HCT116 (cell line): ENCODE results near the gene RWDD3. TPM values are rescaled to one million over a fixed set of nuclear protein-coding genes. Genes with fewer than 3 reads are reported as not detected.

Source experiments
- ATAC-seq: fragments of 200-7000 bp; cut with Tn5 transposase; 2 replicates; pipeline ENCODE4 v1.9.1; 2020; ENCODE audit warnings: mild to moderate bottlenecking, moderate library complexity
- BruUV-seq: library from RNA; stranded (reverse); fragments of 400-500 nt; replicated peaks from 2 replicates; lab custom pipeline; 2021; lab: Mats Ljungman, UMichigan
- CTCF ChIA-PET: fragments of 300-600 bp; sonication (Branson Sonifier 250); formaldehyde crosslinking; loops from one replicate; lab custom pipeline; 2021; ENCODE audit warnings: antibody characterized with exemption; lab: Charles Lee
- POLR2A ChIA-PET: fragments of 300-600, 350-600 bp; sonication (Branson Sonifier 250); formaldehyde crosslinking; loops from one replicate; lab custom pipeline; 2021; ENCODE audit warnings: antibody characterized with exemption; lab: Charles Lee
- RAD21 ChIA-PET, 2 experiments: fragments of 300-600 bp; sonication (Branson Sonifier 250); formaldehyde crosslinking; loops; one replicate each; lab custom pipeline; 2023; ENCODE audit warnings: low total read pairs in 2 of 2; ENCODE audit not compliant: uncharacterized antibody in 2 of 2, unreplicated experiment in 2 of 2, low non-redundant PET in 1 of 2; lab: Charles Lee
- DNase-seq: peaks from one replicate; pipeline ENCODE4 v3.0.0-alpha.2; 2010; ENCODE audit warnings: low read depth, low spot score
- H2AFZ ChIP-seq: fragments of 200-600 bp; shearing (Covaris generic), sonication (generic); 2 replicates; pipeline ENCODE4 v1.6.1; 2017; ENCODE audit warnings: low read depth, mixed run types, mixed read lengths, antibody characterized with exemption, low read length; ENCODE audit not compliant: poor library complexity, severe bottlenecking
- H3K27ac ChIP-seq: 2 replicates; pipeline ENCODE4 v1.5.1; 2012; ENCODE audit warnings: low read depth, low read length
- H3K27me3 ChIP-seq: fragments of 200-600 bp; sonication (generic); 2 replicates; pipeline ENCODE4 v1.6.1; 2016; ENCODE audit warnings: mixed run types, low read length, mixed read lengths; ENCODE audit not compliant: insufficient read depth
- H3K36me3 ChIP-seq, 2 experiments: fragments of 200-500 bp in 1 of 2; fragments of 200-600 bp in 1 of 2; sonication (Bioruptor generic) in 1 of 2; sonication (generic) in 1 of 2; 2 replicates each; pipeline versions ENCODE4 v1.5.1 to v1.6.1; 2014 to 2016; ENCODE audit warnings: low read length in 2 of 2, inconsistent platforms in 1 of 2, mixed read lengths in 1 of 2, mixed run types in 1 of 2; ENCODE audit not compliant: insufficient read depth in 2 of 2, control insufficient read depth in 1 of 2
- H3K4me1 ChIP-seq, 2 experiments: fragments of 200-600 bp in 1 of 2; sonication (generic) in 1 of 2; 2 replicates each; pipeline versions ENCODE4 v1.5.1 to v1.6.1; 2012 to 2017; ENCODE audit warnings: low read length in 2 of 2, inconsistent platforms in 1 of 2, mild to moderate bottlenecking in 1 of 2, mixed read lengths in 1 of 2, mixed run types in 1 of 2, moderate library complexity in 1 of 2; ENCODE audit not compliant: insufficient read depth in 2 of 2, control insufficient read depth in 1 of 2
- H3K4me2 ChIP-seq: fragments of 200-600 bp; sonication (generic); 2 replicates; pipeline ENCODE4 v1.6.1; 2017; ENCODE audit warnings: mixed run types, low read length, mixed read lengths
- H3K4me3 ChIP-seq, 2 experiments: fragments of 200-600 bp in 1 of 2; sonication (generic) in 1 of 2; replicated peaks in 1 of 2; 2 replicates each; pipeline ENCODE4 v1.5.1; 2011 to 2016; ENCODE audit warnings: low read length in 2 of 2, control low read depth in 1 of 2, low read depth in 1 of 2, mild to moderate bottlenecking in 1 of 2, mixed read lengths in 1 of 2, mixed run types in 1 of 2
- H3K79me2 ChIP-seq: fragments of 200-600 bp; sonication (generic); 2 replicates; pipeline ENCODE4 v1.6.1; 2017; ENCODE audit warnings: mild to moderate bottlenecking, mixed run types, low read length, moderate library complexity, mixed read lengths; ENCODE audit not compliant: insufficient read depth
- H3K9ac ChIP-seq: fragments of 200-600 bp; sonication (generic); 2 replicates; pipeline ENCODE4 v1.6.1; 2016; ENCODE audit warnings: low read length, mixed read lengths
- H3K9me2 ChIP-seq: fragments of 200-600 bp; sonication (generic), shearing (Covaris generic); 2 replicates; pipeline ENCODE4 v1.6.1; 2017; ENCODE audit warnings: mixed run types, mild to moderate bottlenecking, moderate library complexity; ENCODE audit not compliant: insufficient read depth
- H3K9me3 ChIP-seq, 2 experiments: fragments of 200-500 bp in 1 of 2; fragments of 200-600 bp in 1 of 2; sonication (Bioruptor generic) in 1 of 2; sonication (generic) in 1 of 2; 2 replicates each; pipeline ENCODE4 v1.6.1; 2014 to 2017; ENCODE audit warnings: low read length in 2 of 2, mixed read lengths in 2 of 2, inconsistent platforms in 1 of 2, low read depth in 1 of 2, mild to moderate bottlenecking in 1 of 2, mixed run types in 1 of 2, moderate library complexity in 1 of 2; ENCODE audit not compliant: control insufficient read depth in 1 of 2, insufficient read depth in 1 of 2
- H4K20me1 ChIP-seq: fragments of 200-600 bp; sonication (generic), shearing (Covaris generic); 2 replicates; pipeline ENCODE4 v1.6.1; 2017; ENCODE audit warnings: mixed run types, mild to moderate bottlenecking, moderate library complexity; ENCODE audit not compliant: insufficient read depth
- CTCF ChIP-seq, 3 experiments: fragments of 200-600 bp in 1 of 3; sonication (generic) in 1 of 3; IDR thresholded peaks in 2 of 3; conservative IDR thresholded peaks in 1 of 3; 2 replicates each; pipeline ENCODE4 v1.5.1; 2012 to 2017; ENCODE audit warnings: low read depth in 2 of 3, low read length in 2 of 3, antibody characterized with exemption in 1 of 3, borderline replicate concordance in 1 of 3, control low read depth in 1 of 3, mild to moderate bottlenecking in 1 of 3, mixed read lengths in 1 of 3, mixed run types in 1 of 3, moderate library complexity in 1 of 3; ENCODE audit not compliant: insufficient read depth in 1 of 3
- ELF1 ChIP-seq: IDR thresholded peaks from 2 replicates; pipeline ENCODE4 v1.6.1; 2012; ENCODE audit warnings: low read depth, borderline replicate concordance
- EZH2phosphoT487 ChIP-seq: fragments of 200-600 bp; IDR thresholded peaks from 2 replicates; pipeline ENCODE4 v1.6.1; 2018; ENCODE audit warnings: antibody characterized with exemption, borderline replicate concordance
- FOSL1 ChIP-seq: IDR thresholded peaks from 2 replicates; pipeline ENCODE4 v1.6.1; 2012; ENCODE audit warnings: low read depth
- JUND ChIP-seq: IDR thresholded peaks from 2 replicates; pipeline ENCODE4 v1.6.1; 2012
- MAX ChIP-seq: IDR thresholded peaks from 2 replicates; pipeline ENCODE4 v1.6.1; 2012
- SP1 ChIP-seq: IDR thresholded peaks from 2 replicates; pipeline ENCODE4 v1.6.1; 2012; ENCODE audit warnings: low read depth
- SRF ChIP-seq: IDR thresholded peaks from 2 replicates; pipeline ENCODE4 v1.6.1; 2012; ENCODE audit warnings: low read depth
- TCF7L2 ChIP-seq: IDR thresholded peaks from 2 replicates; pipeline ENCODE4 v1.7.0; 2011; ENCODE audit warnings: borderline replicate concordance, inconsistent platforms; ENCODE audit not compliant: insufficient read depth, insufficient read length; ENCODE audit errors: extremely low read depth
- YY1 ChIP-seq: IDR thresholded peaks from 2 replicates; pipeline ENCODE4 v1.6.1; 2011; ENCODE audit warnings: low read length, low read depth, moderate library complexity, mild to moderate bottlenecking; ENCODE audit not compliant: insufficient replicate concordance; ENCODE audit errors: extremely low read depth
- ZNF274 ChIP-seq: fragments of 200-500 bp; sonication (Bioruptor generic); IDR thresholded peaks from 2 replicates; pipeline ENCODE4 v1.6.1; 2014; ENCODE audit warnings: mild to moderate bottlenecking, low read depth, low read length, inconsistent platforms
- intact Hi-C: fragments of 100-400 bp; cut with micrococcal nuclease; formaldehyde crosslinking; loops from 2 replicates; pipeline ENCODE4 v1.10.0; 2022
- total RNA-seq: library from RNA; stranded (reverse); gene quantifications from one replicate; pipeline ENCODE4 v1.2.1, GENCODE V29; 2021; ENCODE audit not compliant: unreplicated experiment
- TF ChIP-seq, protein P1 (sequence below): IDR thresholded peaks from 2 replicates; pipeline ENCODE4 v1.6.1; 2012

RWDD3 gene
- total RNA-seq, 1 experiment from 2014 or later: 12.4 TPM

DNA sequence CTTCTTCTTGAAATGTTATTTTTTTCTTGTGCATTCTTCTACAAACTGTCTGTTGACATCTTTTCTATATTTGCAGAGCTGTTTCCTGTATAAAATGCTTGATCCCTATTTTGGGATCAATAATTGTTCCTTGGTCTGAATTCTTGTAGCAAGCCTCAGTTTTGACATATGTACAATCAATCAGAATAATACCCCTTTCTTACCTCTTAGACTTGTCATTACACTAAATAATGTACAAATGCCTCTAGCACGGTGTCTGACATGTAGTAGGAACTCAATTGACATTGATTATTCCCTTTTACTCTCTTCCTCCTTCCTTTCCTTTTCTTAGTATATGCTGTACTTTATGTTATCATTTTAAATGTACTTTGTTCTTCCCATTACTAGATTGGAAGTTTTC lies 25.2 kb downstream of the RWDD3 start:
- Histone ChIP-seq H3K36me3 (no peaks in the 10 kb centered on the region; a peak in 1 of 4 replicates), H3K4me2 (no peak overlapping the region), H3K9me3 (no peaks in the 10 kb centered on the region), H3K27me3 (no peaks in the 10 kb centered on the region), H4K20me1 (no peaks in the 10 kb centered on the region), H3K27ac (no peak overlapping the region), H3K9ac (no peak overlapping the region)
- intact Hi-C loops: no loop called here
- ChIA-PET CTCF (no interaction called here), POLR2A (no interaction called here)
- TF ChIP-seq CTCF (IDR thresholded peaks at IDR 0.05 in 2 of 3, conservative IDR thresholded peaks at IDR 0.05 in 1 of 3; ENCODE audit: borderline replicate concordance in 1 of 3, insufficient read depth in 1 of 3, low read depth in 2 of 3, low read length in 2 of 3) (no peak), SP1 (no peak), ZNF274 (no peak), EZH2phosphoT487 (no peak), FOSL1 (no peak), YY1 (no peak), JUND (no peak), TCF7L2 (no peak), ELF1 (no peak), SRF (no peak), MAX (no peak)
- TF ChIP-seq, protein P1, sequence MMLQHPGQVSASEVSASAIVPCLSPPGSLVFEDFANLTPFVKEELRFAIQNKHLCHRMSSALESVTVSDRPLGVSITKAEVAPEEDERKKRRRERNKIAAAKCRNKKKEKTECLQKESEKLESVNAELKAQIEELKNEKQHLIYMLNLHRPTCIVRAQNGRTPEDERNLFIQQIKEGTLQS: no peak
- TF ChIP-seq, all 23 proteins: peak for 0
- ATAC-seq (no peak), DNase-seq (no peak)
- BruUV-seq: no TSS peak
- peaks cover 0 to 12% of the 10 kb centered on the region in 2 experiments; a peak in 1 of 4 replicates for H3K4me1 ChIP-seq
- H3K79me2 ChIP-seq: no peaks in the 10 kb centered on the region
- no peak overlapping the region for H2AFZ ChIP-seq
- 0 out of 2 replicates have a peak, but pooled peaks cover 4% of the 10 kb centered on the region for H3K9me2 ChIP-seq
- RAD21 ChIA-PET: no interaction called here
- no peak overlapping the region for H3K4me3 ChIP-seq
